ENCODE results near the gene PIK3C2G. TPM values are rescaled to one million over a fixed set of nuclear protein-coding genes. Genes with fewer than 3 reads are reported as not detected.

Gene PIK3C2G
- total and polyA plus RNA-seq, 2 donors: 0.05 TPM

- no peak for DNase-seq (ENCODE audit: low read depth in 6 of 9, low spot score in 9 of 9)
- H3K4me1 ChIP-seq (ENCODE audit: control insufficient read depth in 2 of 2, insufficient read depth in 2 of 2, low read length in 2 of 2): no peaks in the 10 kb centered on the region
- H3K4me3 ChIP-seq (ENCODE audit: low read length in 2 of 2): no peak overlapping the region
- H3K9me3 ChIP-seq (ENCODE audit: control insufficient read depth in 2 of 2, insufficient read depth in 1 of 2, low read length in 1 of 2): no peaks in the 10 kb centered on the region
- H3K27ac ChIP-seq (ENCODE audit: low read depth in 1 of 2, low read length in 1 of 2): no peak overlapping the region
- no peaks in the 10 kb centered on the region for H3K27me3 ChIP-seq (ENCODE audit: control insufficient read depth in 2 of 2, insufficient read depth in 1 of 2, low read length in 1 of 2)
- no peaks in the 10 kb centered on the region for H3K36me3 ChIP-seq (ENCODE audit: control insufficient read depth in 2 of 2, insufficient read depth in 2 of 2, low read length in 1 of 2)
- 91% methylated on average over 3 of the region's 3 CpGs for WGBS
Measured at GRCh38 chr12:18427520-18427919, 166.2 kb downstream of the PIK3C2G start.

GRCh38 chr12:18428416-18428815 lies 167.1 kb downstream of the PIK3C2G start:
- Histone ChIP-seq H3K36me3 (ENCODE audit: control insufficient read depth in 2 of 2, insufficient read depth in 2 of 2, low read length in 1 of 2) (no peaks in the 10 kb centered on the region), H3K4me1 (ENCODE audit: control insufficient read depth in 2 of 2, insufficient read depth in 2 of 2, low read length in 2 of 2) (no peaks in the 10 kb centered on the region), H3K9me3 (ENCODE audit: control insufficient read depth in 2 of 2, insufficient read depth in 1 of 2, low read length in 1 of 2) (no peaks in the 10 kb centered on the region), H3K4me3 (ENCODE audit: low read length in 2 of 2) (no peak overlapping the region), H3K27me3 (ENCODE audit: control insufficient read depth in 2 of 2, insufficient read depth in 1 of 2, low read length in 1 of 2) (no peaks in the 10 kb centered on the region), H3K27ac (ENCODE audit: low read depth in 1 of 2, low read length in 1 of 2) (no peak overlapping the region)
- 91% methylated on average over 2 of the region's 2 CpGs for WGBS
- DNase-seq (ENCODE audit: low read depth in 6 of 9, low spot score in 9 of 9): no peak

GRCh38 chr12:18429366-18429765 lies 168.0 kb downstream of the PIK3C2G start:
- H3K4me3 ChIP-seq (ENCODE audit: low read length in 2 of 2): no peak overlapping the region
- no peaks in the 10 kb centered on the region for H3K4me1 ChIP-seq (ENCODE audit: control insufficient read depth in 2 of 2, insufficient read depth in 2 of 2, low read length in 2 of 2)
- no peak for DNase-seq (ENCODE audit: low read depth in 6 of 9, low spot score in 9 of 9)
- no peaks in the 10 kb centered on the region for H3K27me3 ChIP-seq (ENCODE audit: control insufficient read depth in 2 of 2, insufficient read depth in 1 of 2, low read length in 1 of 2)
- 96% methylated on average over 1 of the region's 1 CpG for WGBS
- no peak overlapping the region for H3K27ac ChIP-seq (ENCODE audit: low read depth in 1 of 2, low read length in 1 of 2)
- no peaks in the 10 kb centered on the region for H3K36me3 ChIP-seq (ENCODE audit: control insufficient read depth in 2 of 2, insufficient read depth in 2 of 2, low read length in 1 of 2)
- H3K9me3 ChIP-seq (ENCODE audit: control insufficient read depth in 2 of 2, insufficient read depth in 1 of 2, low read length in 1 of 2): no peaks in the 10 kb centered on the region

DNA sequence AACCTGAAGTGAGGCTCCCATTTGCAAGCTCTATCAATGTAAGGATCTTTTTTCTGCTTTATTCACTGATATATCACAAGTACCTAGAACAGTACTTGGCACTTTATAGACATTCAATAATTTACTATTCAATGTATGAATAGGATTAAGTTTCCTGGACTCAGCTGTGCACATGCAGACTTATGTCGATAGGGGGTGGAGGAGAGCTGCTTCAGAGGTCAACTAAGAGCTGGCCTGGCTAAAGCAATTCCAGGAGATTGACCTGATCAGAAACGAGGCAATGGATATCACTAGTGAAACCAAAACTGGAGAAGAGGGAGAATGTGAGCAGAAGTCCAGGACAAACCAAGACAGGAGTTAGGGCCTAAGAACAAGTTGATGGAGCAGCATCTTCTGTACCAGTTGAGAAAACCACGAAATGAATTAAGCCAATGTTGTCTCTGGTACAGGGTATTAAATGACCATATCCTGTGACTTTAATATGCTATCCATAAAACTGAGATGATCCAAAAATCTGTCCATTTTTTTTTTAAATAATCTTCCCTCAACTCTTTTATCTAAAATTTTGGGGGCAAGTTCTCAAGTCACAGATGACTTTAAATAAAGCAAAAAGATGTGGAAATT lies 169.2 kb downstream of the PIK3C2G start:
- DNase-seq (ENCODE audit: low read depth in 6 of 9, low spot score in 9 of 9): peak in 3 of 9 donors; percentile 2 to 10 (median 2)
- 41% methylated on average over 3 of the region's 3 CpGs for WGBS

GRCh38 chr12:18431771-18432170 lies 170.5 kb downstream of the PIK3C2G start:
- H3K27ac ChIP-seq (ENCODE audit: low read depth in 1 of 2, low read length in 1 of 2): no peak overlapping the region
- H3K4me3 ChIP-seq (ENCODE audit: low read length in 2 of 2): no peak overlapping the region
- H3K36me3 ChIP-seq (ENCODE audit: control insufficient read depth in 2 of 2, insufficient read depth in 2 of 2, low read length in 1 of 2): no peaks in the 10 kb centered on the region

More for the DNA sequence above, 169.2 kb downstream of the PIK3C2G start:
- Histone ChIP-seq H3K36me3 (ENCODE audit: control insufficient read depth in 2 of 2, insufficient read depth in 2 of 2, low read length in 1 of 2) (no peaks in the 10 kb centered on the region), H3K27me3 (ENCODE audit: control insufficient read depth in 2 of 2, insufficient read depth in 1 of 2, low read length in 1 of 2) (no peaks in the 10 kb centered on the region), H3K9me3 (ENCODE audit: control insufficient read depth in 2 of 2, insufficient read depth in 1 of 2, low read length in 1 of 2) (no peaks in the 10 kb centered on the region), H3K4me1 (ENCODE audit: control insufficient read depth in 2 of 2, insufficient read depth in 2 of 2, low read length in 2 of 2) (no peaks in the 10 kb centered on the region), H3K27ac (ENCODE audit: low read depth in 1 of 2, low read length in 1 of 2) (no peak overlapping the region), H3K4me3 (ENCODE audit: low read length in 2 of 2) (no peak overlapping the region)

DNA sequence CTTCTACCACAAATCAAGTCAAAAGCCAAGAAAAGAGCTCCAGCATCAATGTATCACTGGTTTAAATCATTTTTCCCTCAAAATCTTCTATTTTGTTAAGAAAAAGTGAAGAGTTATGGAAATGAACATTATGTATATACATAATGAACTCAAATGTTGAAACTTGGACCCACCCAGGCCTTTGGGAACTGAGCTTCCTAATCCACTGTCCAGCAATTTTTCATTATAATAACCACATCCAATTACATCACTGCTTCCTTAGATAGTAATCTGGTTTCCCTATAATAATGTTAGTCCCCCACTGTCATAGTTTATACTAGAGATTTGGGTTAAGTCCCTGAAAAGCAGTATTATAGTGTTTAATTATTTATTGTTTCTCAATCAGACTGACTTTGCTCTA lies 170.9 kb downstream of the PIK3C2G start:
- no peak overlapping the region for H3K27ac ChIP-seq (ENCODE audit: low read depth in 1 of 2, low read length in 1 of 2)
- DNase-seq (ENCODE audit: low read depth in 6 of 9, low spot score in 9 of 9): no peak
- H3K36me3 ChIP-seq (ENCODE audit: control insufficient read depth in 2 of 2, insufficient read depth in 2 of 2, low read length in 1 of 2): no peaks in the 10 kb centered on the region
- H3K4me3 ChIP-seq (ENCODE audit: low read length in 2 of 2): no peak overlapping the region
- no peaks in the 10 kb centered on the region for H3K4me1 ChIP-seq (ENCODE audit: control insufficient read depth in 2 of 2, insufficient read depth in 2 of 2, low read length in 2 of 2)
- H3K27me3 ChIP-seq (ENCODE audit: control insufficient read depth in 2 of 2, insufficient read depth in 1 of 2, low read length in 1 of 2): no peaks in the 10 kb centered on the region
- H3K9me3 ChIP-seq (ENCODE audit: control insufficient read depth in 2 of 2, insufficient read depth in 1 of 2, low read length in 1 of 2): no peaks in the 10 kb centered on the region

More at GRCh38 chr12:18431771-18432170, 170.5 kb downstream of the PIK3C2G start:
- no peak for DNase-seq (ENCODE audit: low read depth in 6 of 9, low spot score in 9 of 9)
- Histone ChIP-seq H3K27me3 (ENCODE audit: control insufficient read depth in 2 of 2, insufficient read depth in 1 of 2, low read length in 1 of 2) (no peaks in the 10 kb centered on the region), H3K9me3 (ENCODE audit: control insufficient read depth in 2 of 2, insufficient read depth in 1 of 2, low read length in 1 of 2) (no peaks in the 10 kb centered on the region), H3K4me1 (ENCODE audit: control insufficient read depth in 2 of 2, insufficient read depth in 2 of 2, low read length in 2 of 2) (no peaks in the 10 kb centered on the region)

- Histone ChIP-seq H3K9me3 (ENCODE audit: control insufficient read depth in 2 of 2, insufficient read depth in 1 of 2, low read length in 1 of 2) (no peaks in the 10 kb centered on the region), H3K36me3 (ENCODE audit: control insufficient read depth in 2 of 2, insufficient read depth in 2 of 2, low read length in 1 of 2) (no peaks in the 10 kb centered on the region), H3K4me3 (ENCODE audit: low read length in 2 of 2) (no peak overlapping the region), H3K4me1 (ENCODE audit: control insufficient read depth in 2 of 2, insufficient read depth in 2 of 2, low read length in 2 of 2) (no peaks in the 10 kb centered on the region), H3K27ac (ENCODE audit: low read depth in 1 of 2, low read length in 1 of 2) (no peak overlapping the region), H3K27me3 (ENCODE audit: control insufficient read depth in 2 of 2, insufficient read depth in 1 of 2, low read length in 1 of 2) (no peaks in the 10 kb centered on the region)
- no peak for DNase-seq (ENCODE audit: low read depth in 6 of 9, low spot score in 9 of 9)
Measured at GRCh38 chr12:18436170-18436569, 174.9 kb downstream of the PIK3C2G start.

DNA sequence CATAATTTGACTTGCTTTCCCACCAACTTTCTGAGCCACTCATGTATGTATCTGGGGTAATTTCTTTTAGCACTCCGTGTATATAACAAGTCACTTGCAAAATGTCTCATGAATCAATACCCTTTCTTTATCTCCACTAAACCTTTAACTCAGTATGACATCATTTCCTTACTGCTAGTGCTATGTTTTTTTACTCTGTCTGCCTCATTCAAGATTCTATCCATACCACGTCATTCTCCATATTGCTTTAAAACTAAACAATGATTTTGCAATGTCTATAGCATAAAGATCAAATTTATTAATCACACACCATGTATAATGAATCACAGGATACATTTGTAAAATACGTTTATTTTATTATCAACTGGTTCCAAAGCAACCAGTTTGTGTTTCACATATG lies 178.2 kb downstream of the PIK3C2G start:
- DNase-seq (ENCODE audit: low read depth in 6 of 9, low spot score in 9 of 9): no peak
- Histone ChIP-seq H3K36me3 (ENCODE audit: control insufficient read depth in 2 of 2, insufficient read depth in 2 of 2, low read length in 1 of 2) (no peaks in the 10 kb centered on the region), H3K9me3 (ENCODE audit: control insufficient read depth in 2 of 2, insufficient read depth in 1 of 2, low read length in 1 of 2) (no peaks in the 10 kb centered on the region), H3K4me3 (ENCODE audit: low read length in 2 of 2) (no peak overlapping the region), H3K27ac (ENCODE audit: low read depth in 1 of 2, low read length in 1 of 2) (no peak overlapping the region), H3K4me1 (ENCODE audit: control insufficient read depth in 2 of 2, insufficient read depth in 2 of 2, low read length in 2 of 2) (no peaks in the 10 kb centered on the region), H3K27me3 (ENCODE audit: control insufficient read depth in 2 of 2, insufficient read depth in 1 of 2, low read length in 1 of 2) (no peaks in the 10 kb centered on the region)
- 88% methylated on average over 3 of the region's 3 CpGs for WGBS

DNA sequence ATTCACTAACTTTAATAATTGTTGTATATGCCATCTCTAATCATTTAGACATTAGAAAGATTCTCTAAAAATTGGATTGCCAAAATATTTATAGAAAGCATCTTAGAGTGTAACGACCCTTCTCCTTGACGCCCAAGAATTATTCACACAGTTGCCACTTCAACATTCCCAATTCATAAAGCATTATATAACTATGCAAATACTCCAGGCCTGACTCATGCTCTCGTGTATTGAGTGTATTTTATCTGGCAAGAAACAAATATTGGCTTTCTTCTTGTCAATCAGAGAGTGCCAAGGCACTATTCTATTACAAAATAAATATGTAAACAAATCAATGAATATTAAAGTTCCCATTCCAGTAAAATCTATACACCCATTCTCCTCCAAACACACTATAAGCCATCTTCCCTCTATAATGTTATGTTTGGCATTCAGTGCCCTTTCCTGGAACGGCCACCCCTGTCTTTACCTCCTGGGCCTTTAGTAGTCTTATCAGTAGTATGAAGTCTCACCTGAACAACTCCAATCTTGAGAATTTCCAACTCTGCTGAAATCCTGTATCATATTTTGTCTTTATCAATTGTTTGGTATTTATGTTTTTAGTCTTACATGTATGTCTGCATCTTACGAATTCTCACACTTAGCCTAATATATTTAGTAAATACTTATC lies 182.6 kb downstream of the PIK3C2G start:
- Histone ChIP-seq H3K27me3 (ENCODE audit: control insufficient read depth in 2 of 2, insufficient read depth in 1 of 2, low read length in 1 of 2) (no peaks in the 10 kb centered on the region), H3K36me3 (ENCODE audit: control insufficient read depth in 2 of 2, insufficient read depth in 2 of 2, low read length in 1 of 2) (no peaks in the 10 kb centered on the region), H3K4me1 (ENCODE audit: control insufficient read depth in 2 of 2, insufficient read depth in 2 of 2, low read length in 2 of 2) (no peaks in the 10 kb centered on the region), H3K4me3 (ENCODE audit: low read length in 2 of 2) (no peak overlapping the region), H3K27ac (ENCODE audit: low read depth in 1 of 2, low read length in 1 of 2) (no peak overlapping the region), H3K9me3 (ENCODE audit: control insufficient read depth in 2 of 2, insufficient read depth in 1 of 2, low read length in 1 of 2) (no peaks in the 10 kb centered on the region)
- 89% methylated on average over 5 of the region's 5 CpGs for WGBS
- no peak for DNase-seq (ENCODE audit: low read depth in 6 of 9, low spot score in 9 of 9)
